Measurements from ENCODE around the gene ZNF655. TPM values are rescaled to one million over a fixed set of nuclear protein-coding genes. Genes with fewer than 3 reads are reported as not detected.

Gene ZNF655
- total and polyA plus RNA-seq, 2 of the 4 experiments (the other 2 are of a cell fraction), result 49.6 to 54.7 TPM

DNA sequence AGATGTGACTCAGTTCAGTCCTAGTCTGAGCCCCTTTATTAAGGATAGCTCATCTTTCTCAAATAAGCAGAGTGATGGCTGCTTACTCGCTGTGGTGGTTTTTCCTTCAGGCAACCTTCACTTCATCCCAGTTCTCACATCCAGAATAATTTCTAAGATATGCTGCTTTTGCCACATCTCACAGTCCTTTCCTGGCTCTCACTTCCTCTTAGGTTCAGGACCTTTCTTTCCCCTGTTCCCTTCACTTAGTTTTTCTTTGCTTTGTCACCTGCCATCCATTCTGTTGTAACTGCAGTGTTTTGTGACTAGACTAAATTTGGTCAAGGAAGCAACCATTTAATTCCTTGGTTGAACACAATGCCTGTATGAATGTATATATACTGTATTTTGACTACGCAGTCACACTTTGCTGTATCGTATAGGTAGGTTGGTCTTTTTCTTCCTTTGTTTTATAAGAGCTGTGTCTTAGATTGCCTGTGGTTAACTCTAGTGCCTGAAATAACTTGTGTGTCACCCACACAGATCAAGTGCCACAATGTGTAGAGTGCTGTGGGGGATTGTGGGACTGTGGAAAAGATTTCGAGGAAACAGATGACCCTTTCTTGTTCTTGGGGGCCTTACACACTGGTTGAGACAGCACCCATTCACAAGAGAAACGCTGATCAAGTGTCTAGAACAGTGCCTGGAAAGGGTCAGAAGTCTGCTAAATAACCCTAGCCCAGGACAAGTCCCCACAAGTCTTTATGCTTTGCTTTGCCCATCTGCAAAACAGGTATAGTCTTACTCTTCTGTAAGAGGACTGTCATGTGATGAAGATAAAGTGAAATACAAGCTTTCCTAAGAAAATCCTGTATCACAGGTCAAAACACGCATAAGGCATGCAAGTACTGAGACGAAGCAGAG, 2.6 kb downstream of the ZNF655 start:
- Histone ChIP-seq H2AFZ (replicated peaks; ENCODE audit: low read length, poor library complexity) (no peak overlapping the region), H4K91ac (ENCODE audit: insufficient read depth, low read depth, low read length) (peak overlapping the region; percentile 91; the same call in 1 of the 2 replicates), H3K4me2 (ENCODE audit: low read depth, low read length) (no peak overlapping the region), H3K4me1 (ENCODE audit: control insufficient read depth, insufficient read depth, low read length) (peaks cover 17% of the 10 kb centered on the region), H3K4ac (ENCODE audit: low read depth, low read length) (peak overlapping the region; percentile 94), H3K9me1 (ENCODE audit: insufficient read depth, low read length) (peaks cover 27% of the 10 kb centered on the region), H3K27me3 (ENCODE audit: control insufficient read depth, insufficient read depth, low read length) (no peaks in the 10 kb centered on the region), H3K56ac (ENCODE audit: extremely low read depth, insufficient read depth, low read length) (peak overlapping the region; percentile 3; the same call in 1 of the 2 replicates), H2BK20ac (ENCODE audit: low read depth, low read length) (peak overlapping the region; percentile 96; the same call in 1 of the 2 replicates), H3K9ac (ENCODE audit: low read depth, low read length) (no peak overlapping the region; the same call in 1 of the 2 replicates), H3K9me3 (ENCODE audit: control insufficient read depth, insufficient read depth, low read length) (no peaks in the 10 kb centered on the region), H3K36me3 (ENCODE audit: control insufficient read depth, insufficient read depth, low read length) (peaks cover 48% of the 10 kb centered on the region), H3K79me1 (ENCODE audit: low read depth in 1 of 2, low read length in 2 of 2) (peaks cover 42 to 72% of the 10 kb centered on the region in 2 experiments), H3K23ac (ENCODE audit: low read depth, low read length) (peak overlapping the region; percentile 73), H2BK15ac (ENCODE audit: low read depth, low read length) (peak overlapping the region; percentile 99; the same call in 2 of the 3 replicates), H2AK9ac (replicated peaks; ENCODE audit: low read depth, low read length, poor library complexity) (no peak overlapping the region), H4K5ac (ENCODE audit: low read depth, low read length) (no peak overlapping the region), H2AK5ac (ENCODE audit: low read depth, low read length) (peak overlapping the region; percentile 99), H3K18ac (ENCODE audit: low read depth, low read length) (no peak overlapping the region), H3K14ac (replicated peaks; ENCODE audit: low read depth, low read length) (peak overlapping the region; percentile 28), H2BK120ac (ENCODE audit: low read depth, low read length) (peak overlapping the region; percentile 93), H3K4me3 (ENCODE audit: insufficient read depth, low read depth, low read length) (no peak overlapping the region), H4K20me1 (ENCODE audit: insufficient read depth, low read length) (peaks cover 10% of the 10 kb centered on the region; the same call in 1 of the 2 replicates), H2BK5ac (ENCODE audit: low read depth, low read length, poor library complexity, severe bottlenecking) (peak overlapping the region; percentile 89), H4K8ac (ENCODE audit: low read depth in 2 of 2, low read length in 2 of 2) (peak overlapping the region; percentile 31 to 92; a peak in 3 of 4 replicates), H3K27ac (ENCODE audit: insufficient read depth, low read length) (peak overlapping the region; percentile 98; the same call in 1 of the 2 replicates)
- BruUV-seq (replicated peaks), result TSS peak; percentile 6
- TF ChIP-seq, protein P1, sequence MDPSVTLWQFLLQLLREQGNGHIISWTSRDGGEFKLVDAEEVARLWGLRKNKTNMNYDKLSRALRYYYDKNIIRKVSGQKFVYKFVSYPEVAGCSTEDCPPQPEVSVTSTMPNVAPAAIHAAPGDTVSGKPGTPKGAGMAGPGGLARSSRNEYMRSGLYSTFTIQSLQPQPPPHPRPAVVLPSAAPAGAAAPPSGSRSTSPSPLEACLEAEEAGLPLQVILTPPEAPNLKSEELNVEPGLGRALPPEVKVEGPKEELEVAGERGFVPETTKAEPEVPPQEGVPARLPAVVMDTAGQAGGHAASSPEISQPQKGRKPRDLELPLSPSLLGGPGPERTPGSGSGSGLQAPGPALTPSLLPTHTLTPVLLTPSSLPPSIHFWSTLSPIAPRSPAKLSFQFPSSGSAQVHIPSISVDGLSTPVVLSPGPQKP (IDR thresholded peaks at IDR 0.05; ENCODE audit: borderline replicate concordance, low read depth, low read length), result no peak
- TF ChIP-seq BHLHE40 (IDR thresholded peaks at IDR 0.05; ENCODE audit: low read depth, low read length) (no peak), RAD21 (IDR thresholded peaks at IDR 0.05; ENCODE audit: low read length) (no peak), POLR2A (IDR thresholded peaks at IDR 0.05; ENCODE audit: low read depth, low read length) (no peak), RFX5 (IDR thresholded peaks at IDR 0.05; ENCODE audit: low read depth, low read length) (no peak), MAFK (IDR thresholded peaks at IDR 0.05; ENCODE audit: low read depth, low read length) (no peak), CEBPB (IDR thresholded peaks at IDR 0.05; ENCODE audit: low read depth, low read length) (no peak), RCOR1 (IDR thresholded peaks at IDR 0.05; ENCODE audit: insufficient replicate concordance, low read length) (no peak), MXI1 (IDR thresholded peaks at IDR 0.05; ENCODE audit: borderline replicate concordance, low read depth, low read length) (no peak)
- TF ChIP-seq, protein P2, sequence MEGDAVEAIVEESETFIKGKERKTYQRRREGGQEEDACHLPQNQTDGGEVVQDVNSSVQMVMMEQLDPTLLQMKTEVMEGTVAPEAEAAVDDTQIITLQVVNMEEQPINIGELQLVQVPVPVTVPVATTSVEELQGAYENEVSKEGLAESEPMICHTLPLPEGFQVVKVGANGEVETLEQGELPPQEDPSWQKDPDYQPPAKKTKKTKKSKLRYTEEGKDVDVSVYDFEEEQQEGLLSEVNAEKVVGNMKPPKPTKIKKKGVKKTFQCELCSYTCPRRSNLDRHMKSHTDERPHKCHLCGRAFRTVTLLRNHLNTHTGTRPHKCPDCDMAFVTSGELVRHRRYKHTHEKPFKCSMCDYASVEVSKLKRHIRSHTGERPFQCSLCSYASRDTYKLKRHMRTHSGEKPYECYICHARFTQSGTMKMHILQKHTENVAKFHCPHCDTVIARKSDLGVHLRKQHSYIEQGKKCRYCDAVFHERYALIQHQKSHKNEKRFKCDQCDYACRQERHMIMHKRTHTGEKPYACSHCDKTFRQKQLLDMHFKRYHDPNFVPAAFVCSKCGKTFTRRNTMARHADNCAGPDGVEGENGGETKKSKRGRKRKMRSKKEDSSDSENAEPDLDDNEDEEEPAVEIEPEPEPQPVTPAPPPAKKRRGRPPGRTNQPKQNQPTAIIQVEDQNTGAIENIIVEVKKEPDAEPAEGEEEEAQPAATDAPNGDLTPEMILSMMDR (conservative IDR thresholded peaks at IDR 0.05; ENCODE audit: low read depth, low read length), result no peak
- TF ChIP-seq, protein P3, sequence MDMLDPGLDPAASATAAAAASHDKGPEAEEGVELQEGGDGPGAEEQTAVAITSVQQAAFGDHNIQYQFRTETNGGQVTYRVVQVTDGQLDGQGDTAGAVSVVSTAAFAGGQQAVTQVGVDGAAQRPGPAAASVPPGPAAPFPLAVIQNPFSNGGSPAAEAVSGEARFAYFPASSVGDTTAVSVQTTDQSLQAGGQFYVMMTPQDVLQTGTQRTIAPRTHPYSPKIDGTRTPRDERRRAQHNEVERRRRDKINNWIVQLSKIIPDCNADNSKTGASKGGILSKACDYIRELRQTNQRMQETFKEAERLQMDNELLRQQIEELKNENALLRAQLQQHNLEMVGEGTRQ (IDR thresholded peaks at IDR 0.05; ENCODE audit: low read depth, low read length), result no peak
- CTCF ChIA-PET, result no interaction called here
- WGBS, 2 experiments (ENCODE audit: extremely low coverage in 2 of 2, insufficient read length in 1 of 2), result 100% methylated on average over 1 of the region's 7 CpGs; no CpG with 5 or more reads in 1 of the 2 experiments
- in situ Hi-C loops (cut with MboI; ENCODE audit: low sequenced_read_pairs), result loop anchor here (5.0 kb wide), 1 partner anchor 56 kb away; the partner anchor contains the start of gene ZSCAN25
- intact Hi-C loops (cut with micrococcal nuclease), result loop anchor here (5.0 kb wide), 1 partner anchor 56 kb away; the partner anchor contains the start of gene ZSCAN25
- dilution Hi-C loops (cut with HindIII; ENCODE audit: low sequenced_read_pairs, unreplicated experiment), result no loop called here
- ATAC-seq (ENCODE audit: low read depth) (no peak), DNase-seq (no peak)
- POLR2A ChIA-PET (ENCODE audit: unreplicated experiment), result no interaction called here

Data from IMR-90 (cell line).